GM12878 (cell line): ENCODE results near the gene C1RL. TPM values are rescaled to one million over a fixed set of nuclear protein-coding genes. Genes with fewer than 3 reads are reported as not detected.

ENCODE experiments used
- ATAC-seq: fragments of 200-7000 bp; cut with Tn5 transposase; 3 replicates; pipeline ENCODE4 v1.9.1; 2020; ENCODE audit warnings: mild to moderate bottlenecking, moderate library complexity
- BruUV-seq: library from RNA; stranded (reverse); fragments of 400-500 nt; replicated peaks from 2 replicates; lab custom pipeline; 2021; lab: Mats Ljungman, UMichigan
- CTCF ChIA-PET: fragments of 300-600 bp; sonication (Branson Sonifier 250); formaldehyde crosslinking; extraction: SDS; loops from one replicate; lab custom pipeline; 2021; ENCODE audit warnings: inconsistent platforms; lab: Yijun Ruan, JAX
- POLR2A ChIA-PET: fragments of 350-600 bp; formaldehyde crosslinking; extraction: SDS; loops from one replicate; lab custom pipeline; 2021; ENCODE audit warnings: inconsistent platforms; lab: Charles Lee
- RAD21 ChIA-PET: fragments of 300-600 bp; sonication (Branson Sonifier 250); formaldehyde crosslinking; loops from one replicate; lab custom pipeline; 2023; ENCODE audit warnings: antibody characterized with exemption; ENCODE audit not compliant: unreplicated experiment; lab: Charles Lee
- SMC1A ChIA-PET: fragments of 300-600 bp; sonication (Branson Sonifier 250); formaldehyde crosslinking; loops from one replicate; lab custom pipeline; 2023; ENCODE audit not compliant: unreplicated experiment, uncharacterized antibody; lab: Charles Lee
- DNase-seq: peaks from one replicate; pipeline ENCODE4 v3.0.0-alpha.2; 2011; ENCODE audit warnings: low read depth, low spot score
- FAIRE-seq: peaks from 3 replicates; lab custom pipeline; 2011; peaks lifted over from hg19 to GRCh38; lab: Jason Lieb, UNC
- H2AFZ ChIP-seq: 2 replicates; pipeline ENCODE4 v1.6.0; 2011; ENCODE audit warnings: low read depth, low read length, control low read depth; ENCODE audit not compliant: control insufficient read depth
- H3K27ac ChIP-seq: 2 replicates; pipeline ENCODE4 v1.5.1; 2011; ENCODE audit warnings: control low read depth; ENCODE audit not compliant: control insufficient read depth, insufficient read depth
- H3K27me3 ChIP-seq, 2 experiments: replicated peaks in 1 of 2; 2 replicates each; pipeline versions ENCODE4 v1.6.0 to v1.6.1; 2011; ENCODE audit warnings: low read length in 1 of 2; ENCODE audit not compliant: control insufficient read depth in 2 of 2, insufficient read depth in 2 of 2
- H3K36me3 ChIP-seq, 2 experiments: 2 replicates each; pipeline ENCODE4 v1.5.1; 2011; ENCODE audit warnings: low read length in 1 of 2; ENCODE audit not compliant: control insufficient read depth in 2 of 2, insufficient read depth in 2 of 2
- H3K4me1 ChIP-seq: 2 replicates; pipeline ENCODE4 v1.6.1; 2011; ENCODE audit warnings: mild to moderate bottlenecking, low read length, moderate library complexity, mixed read lengths; ENCODE audit not compliant: control insufficient read depth, insufficient read depth
- H3K4me2 ChIP-seq: 2 replicates; pipeline ENCODE4 v1.6.0; 2011; ENCODE audit warnings: control low read depth; ENCODE audit not compliant: control insufficient read depth, insufficient read depth
- H3K4me3 ChIP-seq: fragments of 200-600 bp; sonication (generic); 2 replicates; pipeline ENCODE4 v1.5.1; 2016
- H3K79me2 ChIP-seq: 2 replicates; pipeline ENCODE4 v1.6.0; 2011; ENCODE audit warnings: low read length; ENCODE audit not compliant: control insufficient read depth, insufficient read depth
- H3K9ac ChIP-seq: 2 replicates; pipeline ENCODE4 v1.8.0; 2011; ENCODE audit warnings: low read length, control low read depth, mixed read lengths; ENCODE audit not compliant: control insufficient read depth, insufficient read depth
- H3K9me3 ChIP-seq: replicated peaks from 3 replicates; pipeline ENCODE4 v1.5.1; 2011; ENCODE audit warnings: mild to moderate bottlenecking, low read length; ENCODE audit not compliant: control insufficient read depth, insufficient read depth
- H4K20me1 ChIP-seq: 2 replicates; pipeline ENCODE4 v1.6.0; 2011; ENCODE audit not compliant: control insufficient read depth, insufficient read depth
- CHD2 ChIP-seq: IDR thresholded peaks from 2 replicates; pipeline ENCODE4 v1.6.1; 2011; ENCODE audit warnings: low read depth, low read length, improper control_type of control experiment, borderline replicate concordance
- ZNF207 ChIP-seq: fragments of 450-650 bp; IDR thresholded peaks from 2 replicates; pipeline ENCODE4 v1.6.1; 2014; ENCODE audit warnings: antibody characterized with exemption, mild to moderate bottlenecking, borderline replicate concordance
- WGBS: methylation state at CpG from one replicate; pipeline ENCODE4 v1.1.6; 2016; ENCODE audit warnings: low lambda C conversion rate; ENCODE audit not compliant: insufficient replicate concordance, insufficient coverage; ENCODE audit errors: missing lambda C conversion rate; 5-methylcytosine and 5-hydroxymethylcytosine counted together
- in situ Hi-C: fragments of 300-500 bp; cut with MboI; formaldehyde crosslinking; loops from 9 replicates; pipeline ENCODE4 v1.14.3; 2018; ENCODE audit warnings: mixed read lengths
- intact Hi-C: fragments of 100-400 bp; cut with micrococcal nuclease; formaldehyde crosslinking; loops from one replicate; pipeline ENCODE4 v1.14.2; 2022; ENCODE audit not compliant: unreplicated experiment
- polyA plus RNA-seq, 11 experiments: library from polyadenylated mRNA; depleted of rRNA in 4 of 11; unstranded in 6 of 11; stranded (reverse) in 5 of 11; fragments of >200 nt; fragmentation: Nextera tagmentation in 4 of 11; fragmentation: Illumina TruSeq in 1 of 11; extraction: Ambion mirVana in 4 of 11; extraction: Trizol in 1 of 11; gene quantifications; 1 replicate in 1 of 11; 2 replicates in 10 of 11; pipeline versions ENCODE4 v1.2.1 to v1.2.3, GENCODE V29; 2011 to 2016; ENCODE audit warnings: inconsistent platforms in 2 of 11, missing spikeins in 2 of 11, low read depth in 1 of 11
- total RNA-seq, 4 experiments: library from RNA; depleted of rRNA in 3 of 4; stranded (reverse); fragments of >200 nt in 3 of 4; fragmentation: Illumina TruSeq in 1 of 4; extraction: Trizol in 1 of 4; gene quantifications; 2 replicates each; pipeline versions ENCODE4 v1.2.1 to v1.2.3, GENCODE V29; 2013 to 2021
- TF ChIP-seq, protein P1 (sequence below): fragments of 450-650 bp; formaldehyde crosslinking; IDR thresholded peaks from 2 replicates; pipeline ENCODE4 v1.4.0; 2020; ENCODE audit warnings: mild to moderate bottlenecking, moderate library complexity
- TF ChIP-seq, protein P2 (sequence below): fragments of 450-650 bp; IDR thresholded peaks from 2 replicates; pipeline ENCODE4 v1.6.1; 2018; ENCODE audit warnings: borderline replicate concordance, mild to moderate bottlenecking; ENCODE audit not compliant: partially characterized antibody
- TF ChIP-seq, protein P3 (sequence below): fragments of 150-350 bp; IDR thresholded peaks from 2 replicates; pipeline ENCODE4 v1.6.1; 2016; ENCODE audit warnings: low read depth, low read length

Gene C1RL
- total and polyA plus RNA-seq, 10 of the 15 experiments (the other 5 are each of a cell fraction or from before 2014, with no cell fraction given): 1.3 to 12.8 (median 8.1) TPM

DNA sequence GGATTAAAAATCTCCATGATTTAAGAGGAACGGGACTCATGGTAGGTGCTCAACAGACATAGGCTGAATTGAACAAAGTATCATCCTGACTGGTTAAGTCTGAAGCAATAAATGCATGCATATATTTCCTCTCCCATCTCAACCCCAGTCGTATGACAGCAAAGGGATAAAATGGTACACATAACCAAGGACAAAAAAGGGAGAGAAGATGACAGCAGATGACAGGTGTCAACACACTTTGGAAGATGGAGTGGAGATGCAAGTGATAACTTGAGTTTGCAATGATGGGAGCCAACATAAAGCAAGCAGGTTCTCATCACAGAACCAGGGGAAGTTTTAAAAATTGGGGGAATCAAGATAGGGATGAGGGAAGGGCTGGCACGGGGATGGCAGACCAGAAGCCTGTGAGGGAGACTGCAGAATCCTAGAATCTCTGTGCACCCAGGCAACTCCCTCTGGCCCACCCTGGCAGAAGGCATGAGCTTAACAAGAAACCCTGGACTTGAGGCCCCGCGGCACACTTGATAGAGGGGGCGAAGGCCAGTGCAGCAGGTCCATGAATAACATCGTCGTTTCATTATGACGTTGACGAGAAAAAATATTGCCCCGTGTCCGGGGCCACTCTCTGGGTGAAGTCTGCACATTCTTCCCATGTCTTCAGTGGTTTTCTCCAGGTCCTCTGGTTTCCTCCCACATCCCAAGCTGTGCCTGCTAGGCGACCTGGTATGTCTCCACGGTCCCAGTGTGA lies 5.0 kb downstream of the C1RL start:
- SMC1A ChIA-PET: no interaction called here
- POLR2A ChIA-PET: no interaction called here
- Histone ChIP-seq H3K36me3 (0 out of 4 replicates have a peak, but pooled peaks cover 0 to 3% of the 10 kb centered on the region in 2 experiments), H3K79me2 (peaks cover 12% of the 10 kb centered on the region), H3K27ac (no peak overlapping the region), H3K4me3 (no peak overlapping the region), H2AFZ (no peak overlapping the region), H3K9ac (no peak overlapping the region), H3K4me2 (no peak overlapping the region), H3K27me3 (no peaks in the 10 kb centered on the region), H4K20me1 (no peaks in the 10 kb centered on the region), H3K4me1 (no peaks in the 10 kb centered on the region), H3K9me3 (peaks cover 6% of the 10 kb centered on the region)
- no TSS peak for BruUV-seq
- TF ChIP-seq, protein P1, sequence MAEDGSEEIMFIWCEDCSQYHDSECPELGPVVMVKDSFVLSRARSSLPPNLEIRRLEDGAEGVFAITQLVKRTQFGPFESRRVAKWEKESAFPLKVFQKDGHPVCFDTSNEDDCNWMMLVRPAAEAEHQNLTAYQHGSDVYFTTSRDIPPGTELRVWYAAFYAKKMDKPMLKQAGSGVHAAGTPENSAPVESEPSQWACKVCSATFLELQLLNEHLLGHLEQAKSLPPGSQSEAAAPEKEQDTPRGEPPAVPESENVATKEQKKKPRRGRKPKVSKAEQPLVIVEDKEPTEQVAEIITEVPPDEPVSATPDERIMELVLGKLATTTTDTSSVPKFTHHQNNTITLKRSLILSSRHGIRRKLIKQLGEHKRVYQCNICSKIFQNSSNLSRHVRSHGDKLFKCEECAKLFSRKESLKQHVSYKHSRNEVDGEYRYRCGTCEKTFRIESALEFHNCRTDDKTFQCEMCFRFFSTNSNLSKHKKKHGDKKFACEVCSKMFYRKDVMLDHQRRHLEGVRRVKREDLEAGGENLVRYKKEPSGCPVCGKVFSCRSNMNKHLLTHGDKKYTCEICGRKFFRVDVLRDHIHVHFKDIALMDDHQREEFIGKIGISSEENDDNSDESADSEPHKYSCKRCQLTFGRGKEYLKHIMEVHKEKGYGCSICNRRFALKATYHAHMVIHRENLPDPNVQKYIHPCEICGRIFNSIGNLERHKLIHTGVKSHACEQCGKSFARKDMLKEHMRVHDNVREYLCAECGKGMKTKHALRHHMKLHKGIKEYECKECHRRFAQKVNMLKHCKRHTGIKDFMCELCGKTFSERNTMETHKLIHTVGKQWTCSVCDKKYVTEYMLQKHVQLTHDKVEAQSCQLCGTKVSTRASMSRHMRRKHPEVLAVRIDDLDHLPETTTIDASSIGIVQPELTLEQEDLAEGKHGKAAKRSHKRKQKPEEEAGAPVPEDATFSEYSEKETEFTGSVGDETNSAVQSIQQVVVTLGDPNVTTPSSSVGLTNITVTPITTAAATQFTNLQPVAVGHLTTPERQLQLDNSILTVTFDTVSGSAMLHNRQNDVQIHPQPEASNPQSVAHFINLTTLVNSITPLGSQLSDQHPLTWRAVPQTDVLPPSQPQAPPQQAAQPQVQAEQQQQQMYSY (CRISPR knock-in tag): no peak
- TF ChIP-seq, protein P2, sequence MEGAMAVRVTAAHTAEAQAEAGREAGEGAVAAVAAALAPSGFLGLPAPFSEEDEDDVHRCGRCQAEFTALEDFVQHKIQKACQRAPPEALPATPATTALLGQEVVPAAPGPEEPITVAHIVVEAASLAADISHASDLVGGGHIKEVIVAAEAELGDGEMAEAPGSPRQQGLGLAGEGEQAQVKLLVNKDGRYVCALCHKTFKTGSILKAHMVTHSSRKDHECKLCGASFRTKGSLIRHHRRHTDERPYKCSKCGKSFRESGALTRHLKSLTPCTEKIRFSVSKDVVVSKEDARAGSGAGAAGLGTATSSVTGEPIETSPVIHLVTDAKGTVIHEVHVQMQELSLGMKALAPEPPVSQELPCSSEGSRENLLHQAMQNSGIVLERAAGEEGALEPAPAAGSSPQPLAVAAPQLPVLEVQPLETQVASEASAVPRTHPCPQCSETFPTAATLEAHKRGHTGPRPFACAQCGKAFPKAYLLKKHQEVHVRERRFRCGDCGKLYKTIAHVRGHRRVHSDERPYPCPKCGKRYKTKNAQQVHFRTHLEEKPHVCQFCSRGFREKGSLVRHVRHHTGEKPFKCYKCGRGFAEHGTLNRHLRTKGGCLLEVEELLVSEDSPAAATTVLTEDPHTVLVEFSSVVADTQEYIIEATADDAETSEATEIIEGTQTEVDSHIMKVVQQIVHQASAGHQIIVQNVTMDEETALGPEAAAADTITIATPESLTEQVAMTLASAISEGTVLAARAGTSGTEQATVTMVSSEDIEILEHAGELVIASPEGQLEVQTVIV: no peak
- TF ChIP-seq ZNF207: no peak
- TF ChIP-seq, protein P3, sequence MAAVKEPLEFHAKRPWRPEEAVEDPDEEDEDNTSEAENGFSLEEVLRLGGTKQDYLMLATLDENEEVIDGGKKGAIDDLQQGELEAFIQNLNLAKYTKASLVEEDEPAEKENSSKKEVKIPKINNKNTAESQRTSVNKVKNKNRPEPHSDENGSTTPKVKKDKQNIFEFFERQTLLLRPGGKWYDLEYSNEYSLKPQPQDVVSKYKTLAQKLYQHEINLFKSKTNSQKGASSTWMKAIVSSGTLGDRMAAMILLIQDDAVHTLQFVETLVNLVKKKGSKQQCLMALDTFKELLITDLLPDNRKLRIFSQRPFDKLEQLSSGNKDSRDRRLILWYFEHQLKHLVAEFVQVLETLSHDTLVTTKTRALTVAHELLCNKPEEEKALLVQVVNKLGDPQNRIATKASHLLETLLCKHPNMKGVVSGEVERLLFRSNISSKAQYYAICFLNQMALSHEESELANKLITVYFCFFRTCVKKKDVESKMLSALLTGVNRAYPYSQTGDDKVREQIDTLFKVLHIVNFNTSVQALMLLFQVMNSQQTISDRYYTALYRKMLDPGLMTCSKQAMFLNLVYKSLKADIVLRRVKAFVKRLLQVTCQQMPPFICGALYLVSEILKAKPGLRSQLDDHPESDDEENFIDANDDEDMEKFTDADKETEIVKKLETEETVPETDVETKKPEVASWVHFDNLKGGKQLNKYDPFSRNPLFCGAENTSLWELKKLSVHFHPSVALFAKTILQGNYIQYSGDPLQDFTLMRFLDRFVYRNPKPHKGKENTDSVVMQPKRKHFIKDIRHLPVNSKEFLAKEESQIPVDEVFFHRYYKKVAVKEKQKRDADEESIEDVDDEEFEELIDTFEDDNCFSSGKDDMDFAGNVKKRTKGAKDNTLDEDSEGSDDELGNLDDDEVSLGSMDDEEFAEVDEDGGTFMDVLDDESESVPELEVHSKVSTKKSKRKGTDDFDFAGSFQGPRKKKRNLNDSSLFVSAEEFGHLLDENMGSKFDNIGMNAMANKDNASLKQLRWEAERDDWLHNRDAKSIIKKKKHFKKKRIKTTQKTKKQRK: no peak
- no peak for TF ChIP-seq CHD2
- RAD21 ChIA-PET: interaction anchor here (0.9 kb wide), 1 partner anchor 159 kb away, joined by 3 read pairs; no protein-coding TSS in a partner anchor
- FAIRE-seq (no peak), ATAC-seq (no peak), DNase-seq (no peak)
- in situ Hi-C loops (no loop called here), intact Hi-C loops (no loop called here)
- CTCF ChIA-PET: interaction anchor here (0.9 to 1.4 kb wide), 3 partner anchors 9 to 41 kb away, joined by 4 to 5 read pairs (median 4); no protein-coding TSS in a partner anchor
- WGBS: 92% methylated on average over 14 of the region's 14 CpGs
